Neutrophil (primary cell): ENCODE data around the gene OR6C2.
"Not testable (repeated sequence)": the region's sequence is repeated elsewhere in the genome, so short reads cannot be mapped to it uniquely, and the experiment has no call there.

Experiments used
- H3K27ac ChIP-seq: fragments of 200-600 bp; sonication (generic); 2 replicates; pipeline ENCODE4 v1.5.1; 2016; ENCODE audit warnings: mild to moderate bottlenecking, moderate library complexity
- H3K27me3 ChIP-seq: fragments of 200-600 bp; sonication (generic); 2 replicates; pipeline ENCODE4 v1.6.0; 2016; ENCODE audit warnings: mild to moderate bottlenecking
- H3K36me3 ChIP-seq: fragments of 200-600 bp; sonication (generic); 2 replicates; pipeline ENCODE4 v1.5.1; 2017
- H3K4me1 ChIP-seq, 2 experiments: fragments of 200-600 bp in 1 of 2; sonication (generic) in 1 of 2; 1 replicate in 1 of 2; 2 replicates in 1 of 2; pipeline versions ENCODE4 v1.5.1 to v1.6.1; 2013 to 2016; ENCODE audit warnings: low read depth in 1 of 2, low read length in 1 of 2, mild to moderate bottlenecking in 1 of 2, moderate library complexity in 1 of 2; ENCODE audit not compliant: control insufficient read depth in 1 of 2, insufficient read depth in 1 of 2
- H3K4me3 ChIP-seq, 2 experiments: fragments of 200-600 bp in 1 of 2; sonication (generic) in 1 of 2; 1 replicate in 1 of 2; 2 replicates in 1 of 2; pipeline ENCODE4 v1.5.1; 2013 to 2016; ENCODE audit warnings: low read depth in 1 of 2, low read length in 1 of 2, mild to moderate bottlenecking in 1 of 2, moderate library complexity in 1 of 2
- H3K9me3 ChIP-seq: fragments of 200-600 bp; sonication (generic); 2 replicates; pipeline ENCODE4 v1.5.1; 2016
- TF ChIP-seq, protein P1 (sequence below): fragments of 200-600 bp; sonication (generic); IDR thresholded peaks from 2 replicates; pipeline ENCODE4 v1.5.1; 2016; ENCODE audit warnings: antibody characterized with exemption

Gene OR6C2

DNA sequence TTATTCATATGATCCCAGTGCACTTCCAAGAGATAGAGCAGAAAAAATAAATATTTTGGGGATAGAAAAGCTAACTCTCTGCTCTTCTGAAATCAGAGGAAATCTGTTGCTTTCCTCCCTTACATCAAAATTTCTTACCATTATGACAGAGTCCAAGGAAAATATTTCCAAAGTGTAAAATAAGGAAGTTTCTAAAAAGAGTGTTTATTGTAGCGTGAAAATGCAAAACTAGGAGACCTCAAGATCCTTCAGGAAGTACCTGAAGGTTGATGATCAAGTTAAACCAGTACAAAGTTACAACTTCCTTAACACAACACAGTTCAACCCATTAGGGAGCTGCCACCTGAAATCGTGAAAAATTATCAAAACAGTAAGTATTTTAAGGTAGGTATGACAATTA, at the start of gene OR6C2:
Gene OR6C2, plus strand, starts transcription at position 301 of the 400 bp plus-strand sequence. CDS start 8,138 bp downstream, outside the sequence.
- Histone ChIP-seq H3K27ac (no peak within 1 kb of the TSS), H3K36me3 (no peaks in the 10 kb centered on the region), H3K4me3 (no peak within 1 kb of the TSS), H3K27me3 (no peaks in the 10 kb centered on the region), H3K9me3 (no peaks in the 10 kb centered on the region), H3K4me1 (no peaks in the 10 kb centered on the region)
- TF ChIP-seq, protein P1, sequence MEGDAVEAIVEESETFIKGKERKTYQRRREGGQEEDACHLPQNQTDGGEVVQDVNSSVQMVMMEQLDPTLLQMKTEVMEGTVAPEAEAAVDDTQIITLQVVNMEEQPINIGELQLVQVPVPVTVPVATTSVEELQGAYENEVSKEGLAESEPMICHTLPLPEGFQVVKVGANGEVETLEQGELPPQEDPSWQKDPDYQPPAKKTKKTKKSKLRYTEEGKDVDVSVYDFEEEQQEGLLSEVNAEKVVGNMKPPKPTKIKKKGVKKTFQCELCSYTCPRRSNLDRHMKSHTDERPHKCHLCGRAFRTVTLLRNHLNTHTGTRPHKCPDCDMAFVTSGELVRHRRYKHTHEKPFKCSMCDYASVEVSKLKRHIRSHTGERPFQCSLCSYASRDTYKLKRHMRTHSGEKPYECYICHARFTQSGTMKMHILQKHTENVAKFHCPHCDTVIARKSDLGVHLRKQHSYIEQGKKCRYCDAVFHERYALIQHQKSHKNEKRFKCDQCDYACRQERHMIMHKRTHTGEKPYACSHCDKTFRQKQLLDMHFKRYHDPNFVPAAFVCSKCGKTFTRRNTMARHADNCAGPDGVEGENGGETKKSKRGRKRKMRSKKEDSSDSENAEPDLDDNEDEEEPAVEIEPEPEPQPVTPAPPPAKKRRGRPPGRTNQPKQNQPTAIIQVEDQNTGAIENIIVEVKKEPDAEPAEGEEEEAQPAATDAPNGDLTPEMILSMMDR, result no peak

DNA sequence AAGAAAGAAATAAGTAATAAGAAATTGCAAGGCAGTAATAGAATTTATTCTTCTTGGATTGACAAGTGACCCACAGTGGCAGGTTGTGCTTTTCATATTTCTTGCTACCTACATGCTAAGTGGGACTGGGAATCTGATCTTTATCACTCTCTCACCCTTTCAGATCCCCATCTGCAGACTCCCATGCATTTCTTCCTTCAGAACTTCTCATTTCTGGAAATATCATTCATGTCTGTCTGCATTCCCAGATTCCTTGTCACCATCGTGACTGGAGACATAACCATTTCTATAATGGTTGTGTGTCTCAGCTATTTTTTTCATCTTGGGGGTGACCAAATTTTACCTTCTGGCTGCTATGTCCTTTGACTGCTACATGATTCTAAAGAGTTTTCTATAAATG, 47.5 kb upstream of the OR6C2 start:
- no peaks in the 10 kb centered on the region for H3K4me1 ChIP-seq
- no peaks in the 10 kb centered on the region for H3K36me3 ChIP-seq
- TF ChIP-seq, protein P1, result no peak
- no peak overlapping the region for H3K4me3 ChIP-seq
- H3K27ac ChIP-seq, result no peak overlapping the region
- H3K9me3 ChIP-seq, result no peaks in the 10 kb centered on the region
- H3K27me3 ChIP-seq, result peaks cover 4% of the 10 kb centered on the region

GRCh38 chr12:55400229-55400628, 43.6 kb upstream of the OR6C2 start, which contains the start of gene OR6C65:
TSS of gene OR6C65 (plus strand) at chr12:55400529. CDS start at chr12:55400529, 0 bp downstream.
- H3K4me1 ChIP-seq, result no peaks in the 10 kb centered on the region
- H3K36me3 ChIP-seq, result no peaks in the 10 kb centered on the region
- H3K27ac ChIP-seq, result no peak within 1 kb of the TSS
- H3K9me3 ChIP-seq, result no peaks in the 10 kb centered on the region
- no peaks in the 10 kb centered on the region for H3K27me3 ChIP-seq
- no peak within 1 kb of the TSS for H3K4me3 ChIP-seq
- TF ChIP-seq, protein P1, result no peak

- TF ChIP-seq, protein P1, result no peak
- H3K27me3 ChIP-seq, result no peaks in the 10 kb centered on the region
- no peaks in the 10 kb centered on the region for H3K4me1 ChIP-seq
- H3K36me3 ChIP-seq, result no peaks in the 10 kb centered on the region
- no peak overlapping the region for H3K27ac ChIP-seq
- no peaks in the 10 kb centered on the region for H3K9me3 ChIP-seq
- no peak overlapping the region for H3K4me3 ChIP-seq
These were observed 36.0 kb upstream of the OR6C2 start for GRCh38 chr12:55407866-55408265.

- not testable (repeated sequence) for H3K27ac ChIP-seq
These were observed 34.7 kb upstream of the OR6C2 start for GRCh38 chr12:55409133-55409532.

DNA sequence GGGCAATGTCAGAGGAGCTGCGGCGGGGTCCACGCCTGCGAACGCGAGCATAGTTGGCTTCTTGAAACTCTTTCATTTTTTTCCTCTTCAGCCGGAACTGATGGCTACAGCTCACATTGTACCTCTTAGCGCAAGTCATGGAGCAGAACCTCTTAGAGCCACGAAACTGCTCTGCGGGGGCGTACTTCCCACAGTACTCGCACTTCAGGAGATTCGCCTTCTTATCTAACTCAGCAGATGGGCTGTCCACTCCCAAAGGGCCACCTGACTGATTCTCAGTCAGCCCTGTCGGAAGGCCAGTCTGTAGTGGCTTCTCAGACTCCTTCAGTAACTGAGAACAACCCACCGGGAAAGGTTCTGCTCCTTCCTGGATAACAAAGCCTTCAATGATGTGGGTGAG, 31.7 kb upstream of the OR6C2 start:
- H3K9me3 ChIP-seq, H3K36me3 ChIP-seq, H3K4me1 ChIP-seq, H3K4me3 ChIP-seq, H3K27ac ChIP-seq: not testable (repeated sequence)
- H3K27me3 ChIP-seq, result peaks cover 34% of the 10 kb centered on the region

More at GRCh38 chr12:55409133-55409532, 34.7 kb upstream of the OR6C2 start:
- H3K4me1 ChIP-seq, H3K27me3 ChIP-seq, H3K9me3 ChIP-seq, H3K4me3 ChIP-seq, H3K36me3 ChIP-seq: not testable (repeated sequence)

- H3K27me3 ChIP-seq, result peaks cover 38% of the 10 kb centered on the region
- H3K9me3 ChIP-seq, H3K4me3 ChIP-seq, H3K27ac ChIP-seq, H3K4me1 ChIP-seq, H3K36me3 ChIP-seq: not testable (repeated sequence)
These were observed 30.1 kb upstream of the OR6C2 start for GRCh38 chr12:55413498-55414388.

GRCh38 chr12:55414396-55414823, 29.5 kb upstream of the OR6C2 start:
- not testable (repeated sequence) for H3K36me3 ChIP-seq, H3K4me1 ChIP-seq, H3K9me3 ChIP-seq, H3K4me3 ChIP-seq, H3K27ac ChIP-seq
- H3K27me3 ChIP-seq, result peaks cover 38% of the 10 kb centered on the region

DNA sequence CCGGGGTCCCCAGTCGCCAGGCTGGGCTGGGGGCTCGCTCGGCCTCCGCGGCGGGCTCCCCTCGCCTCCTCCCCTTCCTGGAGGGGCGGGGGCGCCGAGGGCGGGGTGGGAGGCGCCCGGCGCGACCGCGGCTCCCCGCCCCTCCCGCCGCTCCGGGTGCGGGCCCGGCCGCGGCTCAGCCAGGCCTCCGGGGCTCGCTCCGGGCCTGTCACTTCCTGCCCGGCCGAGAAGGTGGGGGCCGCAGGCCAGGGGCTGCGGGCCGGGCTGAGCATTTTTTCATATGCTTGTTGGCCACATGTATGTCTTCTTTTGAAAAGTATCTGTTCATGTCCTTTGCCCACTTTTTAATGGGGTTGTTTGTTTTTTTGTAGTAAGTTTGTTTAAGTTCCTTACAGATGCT, 29.0 kb upstream of the OR6C2 start:
- H3K4me3 ChIP-seq, H3K27ac ChIP-seq, H3K4me1 ChIP-seq, H3K36me3 ChIP-seq, H3K9me3 ChIP-seq: not testable (repeated sequence)
- peaks cover 38% of the 10 kb centered on the region for H3K27me3 ChIP-seq
